Body of pancreas (tissue), 4 donors: ENCODE measurements around the gene ATXN3.

Source experiments
- POLR2A ChIP-seq, 3 donors: fragments of 450-650 bp; IDR thresholded peaks; one replicate each; pipeline ENCODE4 v1.6.1; 2016; ENCODE audit warnings: antibody characterized with exemption in 3 of 3, mild to moderate bottlenecking in 2 of 3
- TF ChIP-seq, protein P1 (sequence below), 7 experiments: fragments of 450-650 bp in 4 of 7; fragments of 200-600 bp in 3 of 7; sonication (generic) in 3 of 7; IDR thresholded peaks; one replicate each; pipeline ENCODE4 v1.5.1; 2016 to 2019; ENCODE audit warnings: antibody characterized with exemption in 7 of 7

DNA sequence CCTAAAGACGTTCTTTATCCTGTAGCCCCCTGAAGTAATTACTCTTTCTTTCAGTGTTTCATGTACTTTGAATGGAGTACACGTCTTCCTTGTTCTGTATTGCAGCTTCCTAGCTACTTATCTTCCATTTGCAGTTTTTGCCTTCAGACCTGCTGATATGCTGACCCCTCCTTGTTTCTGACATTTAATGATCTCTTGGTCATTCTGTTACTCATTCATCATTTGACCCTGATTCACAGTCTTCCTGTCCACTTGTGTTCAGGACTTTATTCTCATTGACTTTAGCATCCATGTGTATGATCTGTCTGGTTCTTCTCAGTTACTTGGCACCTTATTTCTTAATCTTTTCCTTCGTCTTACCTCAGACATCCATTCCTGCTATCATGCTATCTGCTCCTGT, 37.6 kb upstream of the ATXN3 start:
- TF ChIP-seq, protein P1, sequence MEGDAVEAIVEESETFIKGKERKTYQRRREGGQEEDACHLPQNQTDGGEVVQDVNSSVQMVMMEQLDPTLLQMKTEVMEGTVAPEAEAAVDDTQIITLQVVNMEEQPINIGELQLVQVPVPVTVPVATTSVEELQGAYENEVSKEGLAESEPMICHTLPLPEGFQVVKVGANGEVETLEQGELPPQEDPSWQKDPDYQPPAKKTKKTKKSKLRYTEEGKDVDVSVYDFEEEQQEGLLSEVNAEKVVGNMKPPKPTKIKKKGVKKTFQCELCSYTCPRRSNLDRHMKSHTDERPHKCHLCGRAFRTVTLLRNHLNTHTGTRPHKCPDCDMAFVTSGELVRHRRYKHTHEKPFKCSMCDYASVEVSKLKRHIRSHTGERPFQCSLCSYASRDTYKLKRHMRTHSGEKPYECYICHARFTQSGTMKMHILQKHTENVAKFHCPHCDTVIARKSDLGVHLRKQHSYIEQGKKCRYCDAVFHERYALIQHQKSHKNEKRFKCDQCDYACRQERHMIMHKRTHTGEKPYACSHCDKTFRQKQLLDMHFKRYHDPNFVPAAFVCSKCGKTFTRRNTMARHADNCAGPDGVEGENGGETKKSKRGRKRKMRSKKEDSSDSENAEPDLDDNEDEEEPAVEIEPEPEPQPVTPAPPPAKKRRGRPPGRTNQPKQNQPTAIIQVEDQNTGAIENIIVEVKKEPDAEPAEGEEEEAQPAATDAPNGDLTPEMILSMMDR (IDR thresholded peaks at IDR 0.05): no peak
- TF ChIP-seq POLR2A (IDR thresholded peaks at IDR 0.05): no peak
